Upper lobe of left lung (tissue), 6 donors: ENCODE results near the gene LHFPL2. TPM values are rescaled to one million over a fixed set of nuclear protein-coding genes. Genes with fewer than 3 reads are reported as not detected.

Experiments
- ATAC-seq, 2 donors: fragments of 200-7000 bp; cut with Tn5 transposase; one replicate each; pipeline ENCODE4 v1.9.1; 2022; ENCODE audit warnings: mild to moderate bottlenecking in 2 of 2, moderate library complexity in 2 of 2; ENCODE audit not compliant: low FRiP score in 2 of 2
- DNase-seq, 2 donors: peaks; one replicate each; pipeline ENCODE4 v3.0.0-alpha.2; 2019 to 2020
- H3K27ac ChIP-seq, 4 donors: fragments of 200-600 bp; sonication (generic); one replicate each; pipeline ENCODE4 v1.5.1; 2016 to 2019
- H3K27me3 ChIP-seq, 4 donors: fragments of 200-600 bp; sonication (generic); one replicate each; pipeline ENCODE4 v1.5.1; 2017 to 2019
- H3K36me3 ChIP-seq, 4 donors: fragments of 200-600 bp; sonication (generic); one replicate each; pipeline ENCODE4 v1.5.1; 2016 to 2019
- H3K4me1 ChIP-seq, 4 donors: fragments of 200-600 bp; sonication (generic); one replicate each; pipeline ENCODE4 v1.5.1; 2018 to 2019
- H3K4me3 ChIP-seq, 4 donors: fragments of 200-600 bp; sonication (generic); one replicate each; pipeline ENCODE4 v1.5.1; 2017 to 2019; ENCODE audit warnings: mild to moderate bottlenecking in 2 of 4, moderate library complexity in 1 of 4
- H3K9me3 ChIP-seq, 4 donors: fragments of 200-600 bp; sonication (generic); one replicate each; pipeline ENCODE4 v1.5.1; 2018 to 2019
- CTCF ChIP-seq, 6 experiments: fragments of 450-650 bp in 4 of 6; fragments of 200-600 bp in 2 of 6; sonication (generic) in 2 of 6; IDR thresholded peaks; one replicate each; pipeline ENCODE4 v1.5.1; 2016 to 2019; ENCODE audit warnings: antibody characterized with exemption in 6 of 6
- EP300 ChIP-seq, 4 donors: sonication (generic); formaldehyde crosslinking; IDR thresholded peaks; one replicate each; pipeline ENCODE4 v1.5.1; 2017; ENCODE audit warnings: antibody characterized with exemption in 4 of 4, control low read depth in 2 of 4
- POLR2A ChIP-seq, 4 donors: fragments of 450-650 bp; IDR thresholded peaks; one replicate each; pipeline ENCODE4 v1.5.1; 2016 to 2017; ENCODE audit warnings: antibody characterized with exemption in 4 of 4, mild to moderate bottlenecking in 2 of 4
- POLR2AphosphoS5 ChIP-seq, 2 donors: sonication (generic); formaldehyde crosslinking; IDR thresholded peaks; one replicate each; pipeline ENCODE4 v1.5.1; 2017; ENCODE audit warnings: antibody characterized with exemption in 2 of 2
- WGBS, 2 donors: methylation state at CpG; one replicate each; pipeline ENCODE4 v1.1.5; 2017 to 2018; 5-methylcytosine and 5-hydroxymethylcytosine counted together
- total RNA-seq, 6 donors: library from RNA; depleted of rRNA in 4 of 6; stranded (reverse); fragments of >200 nt in 4 of 6; gene quantifications; one replicate each; pipeline versions ENCODE4 v1.1.0 to v1.2.1, GENCODE V29; 2016 to 2021
- donor health status: DM: no; HTN: no; CAD: no; lungs with moderate emphysema.
- donor health status: DM: no; HTN: yes; CAD: no; lungs with severe emphysema.

Gene LHFPL2
- total RNA-seq, 6 donors from 2014 or later, result 17.3 to 69.5 (median 32.9) TPM

GRCh38 chr5:78657201-78657600 lies 8.6 kb upstream of the LHFPL2 start:
- no peak overlapping the region for H3K4me3 ChIP-seq
- H3K27me3 ChIP-seq, result no peaks in the 10 kb centered on the region
- no peaks in the 10 kb centered on the region for H3K36me3 ChIP-seq
- ATAC-seq, result no peak
- DNase-seq, result no peak
- WGBS, 2 donors, result 87 to 98% methylated on average over 2 of the region's 2 CpGs
- no peak overlapping the region for H3K27ac ChIP-seq
- H3K9me3 ChIP-seq, result no peaks in the 10 kb centered on the region
- H3K4me1 ChIP-seq, result peaks cover 0 to 3% (median 0%) of the 10 kb centered on the region in 4 donors
- no peak for TF ChIP-seq CTCF (IDR thresholded peaks at IDR 0.05)
- no peak for TF ChIP-seq POLR2A (IDR thresholded peaks at IDR 0.05)

- no peak overlapping the region for H3K27ac ChIP-seq
- H3K27me3 ChIP-seq, result no peaks in the 10 kb centered on the region
- ATAC-seq (no peak), DNase-seq (no peak)
- peaks cover 0 to 3% (median 0%) of the 10 kb centered on the region in 4 donors for H3K4me1 ChIP-seq
- no peak overlapping the region for H3K4me3 ChIP-seq
- no peaks in the 10 kb centered on the region for H3K36me3 ChIP-seq
- no peaks in the 10 kb centered on the region for H3K9me3 ChIP-seq
- TF ChIP-seq POLR2AphosphoS5 (IDR thresholded peaks at IDR 0.05) (no peak), POLR2A (IDR thresholded peaks at IDR 0.05) (no peak), CTCF (IDR thresholded peaks at IDR 0.05) (no peak), EP300 (IDR thresholded peaks at IDR 0.05) (no peak)
These were observed 7.2 kb upstream of the LHFPL2 start for GRCh38 chr5:78655746-78656290.

GRCh38 chr5:78654386-78654785 lies 5.8 kb upstream of the LHFPL2 start:
- TF ChIP-seq EP300 (IDR thresholded peaks at IDR 0.05), result no peak
- TF ChIP-seq POLR2AphosphoS5 (IDR thresholded peaks at IDR 0.05), result no peak
- no peak for TF ChIP-seq CTCF (IDR thresholded peaks at IDR 0.05)
- no peak for TF ChIP-seq POLR2A (IDR thresholded peaks at IDR 0.05)
- no peaks in the 10 kb centered on the region for H3K36me3 ChIP-seq
- no peak overlapping the region for H3K27ac ChIP-seq
- DNase-seq (no peak), ATAC-seq (no peak)
- WGBS, 2 donors, result 84 to 100% methylated on average over 1 of the region's 1 CpG
- peaks cover 0 to 3% (median 1%) of the 10 kb centered on the region in 4 donors for H3K4me1 ChIP-seq
- H3K27me3 ChIP-seq, result no peaks in the 10 kb centered on the region
- no peak overlapping the region for H3K4me3 ChIP-seq
- no peaks in the 10 kb centered on the region for H3K9me3 ChIP-seq

GRCh38 chr5:78653681-78654366 lies 5.3 kb upstream of the LHFPL2 start:
- Histone ChIP-seq H3K36me3 (no peaks in the 10 kb centered on the region), H3K9me3 (no peaks in the 10 kb centered on the region), H3K27me3 (no peaks in the 10 kb centered on the region), H3K4me3 (no peak overlapping the region), H3K4me1 (peaks cover 0 to 7% (median 2%) of the 10 kb centered on the region in 4 donors), H3K27ac (no peak overlapping the region)
- ATAC-seq (no peak), DNase-seq (no peak)
- TF ChIP-seq POLR2A (IDR thresholded peaks at IDR 0.05), result no peak
- TF ChIP-seq EP300 (IDR thresholded peaks at IDR 0.05), result no peak
- TF ChIP-seq CTCF (IDR thresholded peaks at IDR 0.05), result no peak
- TF ChIP-seq POLR2AphosphoS5 (IDR thresholded peaks at IDR 0.05), result no peak
- 55 to 58% methylated on average over 6 of the region's 6 CpGs for WGBS, 2 donors

- H3K9me3 ChIP-seq, result no peaks in the 10 kb centered on the region
- H3K27me3 ChIP-seq, result peaks cover 0 to 3% (median 0%) of the 10 kb centered on the region in 4 donors
- no peak for TF ChIP-seq EP300 (IDR thresholded peaks at IDR 0.05)
- no peak for TF ChIP-seq POLR2A (IDR thresholded peaks at IDR 0.05)
- no peak for TF ChIP-seq CTCF (IDR thresholded peaks at IDR 0.05)
- no peak for TF ChIP-seq POLR2AphosphoS5 (IDR thresholded peaks at IDR 0.05)
- no peak overlapping the region for H3K4me3 ChIP-seq
- H3K36me3 ChIP-seq, result no peaks in the 10 kb centered on the region
- no peak overlapping the region for H3K27ac ChIP-seq
- 89 to 92% methylated on average over 2 of the region's 2 CpGs for WGBS, 2 donors
- DNase-seq, result no peak
- no peak for ATAC-seq
- H3K4me1 ChIP-seq, result peaks cover 0 to 9% (median 2%) of the 10 kb centered on the region in 4 donors
These were observed 4.5 kb upstream of the LHFPL2 start for GRCh38 chr5:78653031-78653430.
